GM12891 (cell line): ENCODE data around the gene C1orf159.

ENCODE experiments used
- DNase-seq: peaks from one replicate; pipeline ENCODE4 v3.0.0; 2011; ENCODE audit warnings: low spot score; ENCODE audit not compliant: insufficient read length
- FAIRE-seq: peaks from 2 replicates; lab custom pipeline; 2011; peaks lifted over from hg19 to GRCh38; lab: Jason Lieb, UNC
- PAX5 ChIP-seq: IDR thresholded peaks from 2 replicates; pipeline ENCODE4 v1.6.1; 2011; ENCODE audit warnings: low read length, moderate library complexity, mild to moderate bottlenecking; ENCODE audit not compliant: insufficient read depth, severe bottlenecking
- POLR2A ChIP-seq: IDR thresholded peaks from 2 replicates; pipeline ENCODE4 v1.6.1; 2011; ENCODE audit warnings: low read depth, low read length, control low read depth
- POLR2AphosphoS5 ChIP-seq: IDR thresholded peaks from 2 replicates; pipeline ENCODE4 v1.6.1; 2011; ENCODE audit warnings: low read depth, low read length, control low read depth
- POU2F2 ChIP-seq: IDR thresholded peaks from 2 replicates; pipeline ENCODE4 v1.6.1; 2011; ENCODE audit warnings: low read depth, mild to moderate bottlenecking, control low read depth, low read length, moderate library complexity
- SPI1 ChIP-seq: IDR thresholded peaks from 2 replicates; pipeline ENCODE4 v1.6.1; 2011; ENCODE audit warnings: low read depth, low read length, control low read depth
- TAF1 ChIP-seq: IDR thresholded peaks from 2 replicates; pipeline ENCODE4 v1.6.1; 2011; ENCODE audit warnings: low read depth, low read length, control low read depth

C1orf159 gene

DNA sequence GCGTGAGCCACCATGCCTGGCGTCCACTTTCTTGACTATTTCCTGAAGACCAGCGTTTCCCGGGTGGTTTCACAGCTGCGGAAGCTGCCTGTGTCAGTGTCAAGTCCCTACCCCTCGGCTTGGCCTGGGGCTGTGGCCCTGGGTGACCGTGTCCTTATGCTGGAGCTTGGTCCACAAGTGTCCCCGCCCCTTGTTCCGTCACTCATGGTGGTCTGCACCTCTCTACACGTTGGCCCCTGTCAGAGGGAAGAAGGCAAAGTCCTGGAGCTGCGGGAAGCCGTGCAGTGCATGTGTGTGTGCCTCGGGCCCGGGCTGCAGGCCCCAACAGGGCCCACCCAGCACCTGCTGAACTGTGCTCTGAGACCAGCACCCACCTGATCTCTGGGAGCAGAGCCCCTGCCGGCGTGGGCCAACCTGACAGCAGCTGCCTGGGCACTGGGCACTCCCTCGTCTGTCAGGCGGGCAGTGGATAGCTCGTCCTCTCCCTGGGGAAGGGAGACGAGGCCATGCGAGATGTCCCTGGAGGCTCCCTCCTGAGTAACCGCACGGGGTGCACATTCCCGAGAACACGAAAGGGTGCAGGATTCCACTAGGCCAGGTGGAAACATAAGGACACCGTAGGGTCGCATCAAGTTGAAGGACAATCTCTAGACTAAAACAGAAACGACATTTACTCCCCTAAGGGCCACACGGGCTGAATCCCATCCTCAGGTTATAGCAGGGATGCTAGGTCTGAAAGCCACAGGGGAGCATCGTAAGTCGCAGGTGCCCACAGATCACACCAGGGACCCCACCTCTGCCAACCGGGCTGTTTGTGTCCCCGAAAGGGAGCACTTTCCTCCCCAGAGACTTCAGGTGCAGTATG, 2.4 kb upstream of the C1orf159 start:
- FAIRE-seq (no peak), DNase-seq (no peak)
- TF ChIP-seq PAX5 (no peak), POU2F2 (no peak), SPI1 (no peak)

DNA sequence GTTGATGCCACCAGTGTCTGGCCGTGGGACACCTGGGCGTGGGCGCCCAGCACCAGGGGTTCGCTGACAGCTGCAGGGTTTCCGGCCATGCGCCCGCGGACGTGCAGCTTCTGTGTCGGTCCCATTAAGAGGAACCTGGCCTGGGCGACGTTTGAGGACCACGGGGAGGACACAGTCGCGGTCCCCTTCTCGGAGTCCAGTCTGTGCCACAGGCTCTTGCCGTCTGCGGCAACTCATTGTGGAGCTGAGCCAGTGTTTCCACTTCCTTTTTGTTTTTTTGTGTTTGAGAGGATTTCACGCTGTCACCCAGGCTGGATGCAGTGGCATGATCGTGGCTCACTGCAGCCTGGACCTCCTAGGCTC, 1.6 kb upstream of the C1orf159 start:
- TF ChIP-seq POU2F2 (no peak), TAF1 (no peak), POLR2AphosphoS5 (no peak), POLR2A (no peak), PAX5 (no peak), SPI1 (no peak)
- FAIRE-seq (no peak), DNase-seq (no peak)

DNA sequence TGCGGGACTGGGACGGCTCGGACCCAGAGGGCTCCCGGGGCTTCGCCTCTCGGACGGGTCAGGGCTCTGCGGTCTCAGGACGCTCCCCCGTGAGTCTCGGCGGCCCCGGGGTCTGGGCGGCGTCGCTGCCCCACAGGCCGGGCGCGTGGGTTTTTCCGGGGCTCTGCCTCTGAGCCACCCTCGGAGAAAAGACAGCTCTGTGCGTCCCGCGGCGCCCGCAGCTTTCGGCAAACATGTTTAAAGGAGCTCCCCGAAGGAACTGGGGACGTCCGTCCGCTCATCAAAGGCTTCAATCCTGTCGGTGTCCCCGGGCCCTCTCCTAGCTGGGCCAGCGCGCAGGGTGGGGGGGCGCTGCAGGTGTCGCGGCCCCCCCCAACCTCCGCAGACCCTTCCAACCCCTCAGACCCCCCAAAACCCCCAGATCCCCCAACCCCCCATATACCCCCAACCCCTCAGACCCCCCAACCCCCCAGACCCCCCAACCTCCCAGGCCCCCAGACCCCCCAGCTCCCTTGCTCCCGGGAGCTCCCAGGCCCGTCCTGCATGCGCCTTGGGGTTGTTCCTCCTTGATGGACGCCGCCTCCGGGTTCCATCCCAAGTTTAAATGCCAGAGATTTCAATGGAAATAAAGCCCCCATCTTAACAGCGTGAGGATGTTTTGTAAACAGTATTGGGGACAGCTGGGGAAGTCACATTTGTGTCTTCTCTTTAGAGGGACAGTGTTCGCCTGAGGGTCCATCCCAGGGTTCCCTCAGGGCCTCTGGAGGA, 996 bp upstream of the C1orf159 start:
- no peak for TF ChIP-seq POLR2AphosphoS5
- TF ChIP-seq POU2F2: no peak
- TF ChIP-seq TAF1: no peak
- no peak for TF ChIP-seq PAX5
- TF ChIP-seq SPI1: no peak
- TF ChIP-seq POLR2A: no peak
- DNase-seq (no peak), FAIRE-seq (no peak)

DNA sequence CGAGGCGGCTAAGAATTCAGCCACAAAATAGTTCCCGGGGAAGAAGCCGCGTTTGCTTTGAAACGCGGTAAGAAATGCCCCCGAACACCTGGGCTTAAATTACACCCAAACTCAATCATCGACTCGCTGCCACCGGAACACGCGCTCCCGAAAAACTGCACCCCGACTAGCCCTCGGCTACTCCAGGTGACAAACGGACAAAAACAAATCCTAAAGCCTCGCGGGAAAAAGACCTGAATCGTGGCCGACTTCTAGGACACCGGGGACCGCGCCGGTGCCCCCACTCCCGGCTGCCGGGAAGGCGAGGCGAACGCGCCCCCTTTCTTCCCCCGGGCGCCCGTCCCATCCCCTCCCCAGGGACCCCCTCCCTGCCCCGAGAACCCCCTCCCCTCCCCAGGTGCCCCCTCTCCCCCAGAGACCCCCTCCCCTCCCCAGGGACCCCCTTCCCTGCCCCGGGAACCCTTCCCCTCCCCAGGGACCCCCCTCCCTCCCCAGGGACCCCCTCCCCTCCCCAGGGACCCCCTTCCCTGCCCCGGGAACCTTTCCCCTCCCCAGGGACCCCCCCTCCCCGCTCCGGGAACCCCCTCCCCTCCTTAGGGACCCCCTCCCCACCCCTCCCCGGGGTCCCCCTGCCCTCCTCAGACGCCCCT, 628 bp downstream of the C1orf159 start:
- FAIRE-seq (no peak), DNase-seq (no peak)
- TF ChIP-seq SPI1 (no peak), POLR2A (no peak), POLR2AphosphoS5 (no peak), PAX5 (no peak), TAF1 (no peak), POU2F2 (no peak)

DNA sequence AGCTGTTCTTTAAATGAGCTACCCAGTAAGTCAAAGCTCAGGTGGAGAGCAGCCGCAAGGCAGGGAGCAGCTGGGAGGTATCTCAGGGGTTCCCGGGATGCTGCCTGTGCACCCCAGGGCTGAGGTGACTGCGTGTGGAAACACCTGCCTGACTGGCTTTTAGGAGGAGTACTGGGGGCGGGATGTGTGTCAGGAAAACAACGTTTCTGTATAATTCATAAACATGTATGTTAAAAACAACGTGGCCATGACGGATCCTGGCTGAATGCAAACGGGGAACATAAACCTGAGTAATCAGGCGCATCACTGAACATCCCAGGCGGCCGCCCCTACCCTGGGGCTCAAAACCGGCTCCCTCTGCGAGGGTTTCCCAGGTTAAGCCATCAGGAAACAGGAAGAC, 1.5 kb downstream of the C1orf159 start:
- no peak for FAIRE-seq
- no peak for DNase-seq
- TF ChIP-seq POLR2A: no peak
- TF ChIP-seq PAX5: no peak
- no peak for TF ChIP-seq POLR2AphosphoS5
- no peak for TF ChIP-seq TAF1

DNA sequence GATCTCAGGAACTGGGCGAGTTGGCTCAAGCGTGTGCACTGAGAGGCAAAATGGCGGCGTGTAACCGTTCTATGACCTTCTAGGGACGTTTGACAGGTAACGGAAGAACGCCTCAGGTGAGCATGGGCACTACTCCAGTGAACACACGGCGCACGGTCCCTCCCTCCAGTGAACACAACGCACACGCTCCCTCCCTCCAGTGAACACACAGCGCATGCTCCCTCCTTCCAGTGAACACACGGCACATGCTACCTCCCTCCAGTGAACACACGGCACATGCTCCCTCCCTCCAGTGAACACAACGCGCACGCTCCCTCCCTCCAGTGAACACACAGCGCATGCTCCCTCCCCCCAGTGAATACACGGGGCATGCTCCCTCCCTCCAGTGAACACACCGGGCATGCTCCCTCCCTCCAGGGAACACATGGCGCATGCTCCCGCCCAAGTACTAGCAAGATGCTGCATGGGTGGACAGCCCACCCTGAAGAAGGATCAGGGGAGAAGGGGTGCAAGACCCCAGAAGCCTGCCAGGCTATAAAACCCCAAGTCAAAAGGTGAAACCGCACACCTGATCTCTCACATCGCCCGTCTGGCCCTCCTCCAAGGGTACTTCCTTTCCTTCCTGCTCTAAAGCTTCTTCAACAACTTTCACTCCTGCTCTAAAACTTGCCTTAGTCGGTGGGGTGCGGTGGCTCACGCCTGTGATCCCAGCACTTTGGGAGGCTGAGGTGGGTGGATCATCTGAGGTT, 3.5 kb downstream of the C1orf159 start:
- DNase-seq (no peak), FAIRE-seq (no peak)
- TF ChIP-seq SPI1 (no peak), POLR2AphosphoS5 (no peak), PAX5 (no peak), POLR2A (no peak), POU2F2 (no peak), TAF1 (no peak)

DNA sequence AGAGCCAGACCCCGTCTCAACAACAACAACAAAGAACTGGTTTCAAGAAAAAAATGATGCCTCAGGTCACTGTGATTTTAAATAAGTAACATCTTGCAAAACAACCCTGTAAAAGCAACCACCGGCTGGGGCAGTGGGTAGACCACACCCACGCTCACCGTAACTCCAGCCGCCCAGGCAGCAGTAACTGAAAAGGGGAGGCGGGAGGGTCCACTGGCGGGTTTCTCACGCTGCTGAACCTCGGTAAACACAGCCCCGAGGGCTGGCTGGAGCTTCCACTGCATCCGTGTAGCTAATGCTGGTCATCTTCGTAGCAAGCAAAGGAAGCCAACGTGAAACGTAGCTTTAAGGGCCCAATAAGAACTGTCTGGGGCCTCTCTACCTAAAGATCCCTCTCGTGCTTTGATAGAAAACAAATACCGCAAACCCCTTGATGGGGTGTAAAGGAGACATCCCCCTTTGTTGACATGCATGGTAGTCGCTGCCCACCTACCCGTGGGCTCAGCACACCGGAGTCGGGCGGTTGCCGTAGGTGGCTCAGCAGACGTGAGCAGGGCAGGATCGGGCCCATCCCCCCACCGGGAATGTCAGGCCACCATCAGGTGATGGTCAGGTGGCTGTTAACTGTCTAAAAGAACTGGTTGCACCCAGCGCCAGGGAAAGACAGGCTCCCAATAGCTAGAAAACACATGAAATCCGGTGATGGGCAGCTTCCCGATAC, 4.2 kb downstream of the C1orf159 start:
- TF ChIP-seq POU2F2: no peak
- no peak for TF ChIP-seq POLR2AphosphoS5
- FAIRE-seq (no peak), DNase-seq (no peak)

DNA sequence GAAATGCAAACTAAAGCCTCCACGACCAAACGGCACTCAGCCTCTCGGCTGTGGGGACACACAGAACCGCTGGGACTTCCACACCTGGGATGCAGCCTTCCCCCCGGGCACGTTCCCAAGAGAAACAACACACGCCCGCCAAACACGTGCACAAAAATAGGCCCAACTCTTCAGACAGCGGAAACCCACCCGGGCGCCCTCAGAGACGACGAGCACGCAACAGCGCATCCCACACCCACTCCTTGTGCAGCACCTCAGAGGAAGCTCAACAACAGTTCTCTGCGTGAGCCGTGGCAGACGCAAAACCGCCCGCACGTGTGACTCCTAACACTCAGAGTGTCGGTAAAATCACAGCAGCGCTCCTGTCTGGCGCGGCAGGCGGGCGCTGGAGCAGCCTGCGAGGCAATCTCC, 5.3 kb downstream of the C1orf159 start:
- no peak for FAIRE-seq
- TF ChIP-seq POU2F2 (no peak), PAX5 (no peak)
- no peak for DNase-seq

DNA sequence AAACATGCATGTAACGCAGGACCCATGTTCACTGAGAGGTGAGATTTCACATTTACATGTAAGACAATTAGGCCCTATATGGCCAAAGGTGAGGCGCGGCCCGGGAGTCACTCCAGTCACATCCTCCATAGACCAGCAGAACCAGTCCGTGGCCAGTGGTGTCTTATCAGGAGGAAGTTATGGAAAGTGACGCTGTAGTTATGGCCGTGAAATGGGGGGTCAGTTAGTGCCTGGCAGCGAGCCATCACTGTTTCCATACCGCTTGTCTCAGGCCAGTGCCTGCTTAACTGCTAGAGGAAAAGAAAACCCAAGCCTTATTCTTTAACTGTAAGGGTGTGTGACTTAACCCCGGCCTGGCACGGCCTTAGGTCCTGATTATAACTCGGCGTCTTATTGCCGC, 6.1 kb downstream of the C1orf159 start:
- no peak for FAIRE-seq

More for the DNA sequence above, 6.1 kb downstream of the C1orf159 start:
- DNase-seq: no peak
- TF ChIP-seq TAF1 (no peak), POLR2A (no peak)
